ENCODE results near the gene TMEM54.

TMEM54 gene

DNA sequence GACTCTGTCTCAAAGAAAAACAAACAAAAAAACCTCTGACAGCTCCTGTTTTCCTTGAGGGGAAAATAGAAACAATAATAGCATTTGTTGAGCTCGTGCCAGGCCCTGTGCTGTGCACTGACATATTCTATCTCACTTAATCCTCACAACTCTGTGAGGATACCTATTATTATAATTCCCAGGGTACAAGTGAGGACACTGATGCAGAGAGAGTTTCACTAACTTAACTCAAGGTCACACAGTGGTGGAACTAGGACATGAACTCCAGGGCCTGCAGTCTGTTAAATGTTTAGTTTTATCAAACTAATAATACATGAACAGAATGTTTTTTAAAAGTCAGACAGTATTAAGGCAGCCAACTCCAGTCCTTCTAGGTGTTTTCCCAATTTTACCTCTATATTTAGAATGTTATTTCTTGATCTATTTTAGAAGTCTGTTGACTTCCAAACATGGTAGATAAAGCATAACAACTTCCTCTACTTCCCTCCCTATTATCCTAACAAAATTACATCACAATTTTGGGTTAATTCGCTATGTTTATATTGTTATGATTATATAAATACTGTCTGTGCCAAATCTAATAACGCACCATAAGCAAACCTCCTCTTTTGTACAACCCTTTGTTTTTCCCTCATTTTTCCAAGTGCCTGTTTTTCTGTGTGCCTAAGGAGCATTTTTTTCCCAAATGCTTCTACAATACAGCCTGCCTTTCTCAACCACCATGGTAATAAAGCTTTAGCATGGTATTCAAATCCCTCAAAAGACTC, 35.4 kb downstream of the TMEM54 start:
- Histone ChIP-seq H3K27me3 (ENCODE audit: insufficient read depth, low read depth, severe bottlenecking) (no peaks in the 10 kb centered on the region), H3K27ac (no peak overlapping the region), H3K4me3 (ENCODE audit: low read depth, low read length) (no peak overlapping the region), H3K9me3 (ENCODE audit: severe bottlenecking) (no peaks in the 10 kb centered on the region), H3K36me3 (peaks cover 59% of the 10 kb centered on the region)
- DNase-seq: no peak
- TF ChIP-seq, protein P1, sequence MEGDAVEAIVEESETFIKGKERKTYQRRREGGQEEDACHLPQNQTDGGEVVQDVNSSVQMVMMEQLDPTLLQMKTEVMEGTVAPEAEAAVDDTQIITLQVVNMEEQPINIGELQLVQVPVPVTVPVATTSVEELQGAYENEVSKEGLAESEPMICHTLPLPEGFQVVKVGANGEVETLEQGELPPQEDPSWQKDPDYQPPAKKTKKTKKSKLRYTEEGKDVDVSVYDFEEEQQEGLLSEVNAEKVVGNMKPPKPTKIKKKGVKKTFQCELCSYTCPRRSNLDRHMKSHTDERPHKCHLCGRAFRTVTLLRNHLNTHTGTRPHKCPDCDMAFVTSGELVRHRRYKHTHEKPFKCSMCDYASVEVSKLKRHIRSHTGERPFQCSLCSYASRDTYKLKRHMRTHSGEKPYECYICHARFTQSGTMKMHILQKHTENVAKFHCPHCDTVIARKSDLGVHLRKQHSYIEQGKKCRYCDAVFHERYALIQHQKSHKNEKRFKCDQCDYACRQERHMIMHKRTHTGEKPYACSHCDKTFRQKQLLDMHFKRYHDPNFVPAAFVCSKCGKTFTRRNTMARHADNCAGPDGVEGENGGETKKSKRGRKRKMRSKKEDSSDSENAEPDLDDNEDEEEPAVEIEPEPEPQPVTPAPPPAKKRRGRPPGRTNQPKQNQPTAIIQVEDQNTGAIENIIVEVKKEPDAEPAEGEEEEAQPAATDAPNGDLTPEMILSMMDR (IDR thresholded peaks at IDR 0.05; ENCODE audit: low read depth, low read length): no peak

DNA sequence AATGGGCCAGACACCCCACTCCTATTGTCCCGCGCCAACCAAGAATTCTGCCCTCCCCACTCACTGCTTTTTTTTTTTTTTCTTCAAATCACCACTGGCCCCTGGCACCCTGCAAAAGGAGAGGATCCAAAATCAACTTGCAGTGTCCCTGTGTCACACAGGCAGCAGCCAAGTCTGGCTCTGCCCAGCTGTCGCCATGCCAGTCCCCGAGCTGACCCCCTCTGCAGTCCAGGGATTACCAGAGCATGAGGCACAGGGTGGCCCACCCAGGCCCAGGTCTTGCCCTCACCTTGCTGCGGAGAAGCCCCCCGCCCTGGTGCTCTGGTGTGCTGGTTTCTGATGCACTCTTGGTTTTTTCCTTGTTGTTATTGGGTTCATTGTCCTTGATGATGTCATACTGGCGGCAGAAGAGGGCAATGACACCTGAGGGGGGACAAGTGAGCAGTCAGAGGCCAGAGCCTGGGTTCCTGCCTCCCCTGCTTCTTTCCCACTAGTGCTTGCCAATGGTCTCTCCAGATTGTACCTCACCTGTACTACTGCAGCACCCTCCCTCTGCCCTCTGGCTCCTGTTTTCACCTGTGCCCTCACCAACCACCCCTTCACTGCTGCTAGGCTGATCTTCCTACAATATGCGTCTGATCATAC, 36.7 kb downstream of the TMEM54 start:
- Histone ChIP-seq H3K4me3 (ENCODE audit: low read depth, low read length) (no peak overlapping the region), H3K9me3 (ENCODE audit: severe bottlenecking) (no peaks in the 10 kb centered on the region), H3K36me3 (peaks cover 66% of the 10 kb centered on the region), H3K27me3 (ENCODE audit: insufficient read depth, low read depth, severe bottlenecking) (no peaks in the 10 kb centered on the region), H3K27ac (no peak overlapping the region)
- no peak for DNase-seq
- TF ChIP-seq, protein P1 (IDR thresholded peaks at IDR 0.05; ENCODE audit: low read depth, low read length): no peak

DNA sequence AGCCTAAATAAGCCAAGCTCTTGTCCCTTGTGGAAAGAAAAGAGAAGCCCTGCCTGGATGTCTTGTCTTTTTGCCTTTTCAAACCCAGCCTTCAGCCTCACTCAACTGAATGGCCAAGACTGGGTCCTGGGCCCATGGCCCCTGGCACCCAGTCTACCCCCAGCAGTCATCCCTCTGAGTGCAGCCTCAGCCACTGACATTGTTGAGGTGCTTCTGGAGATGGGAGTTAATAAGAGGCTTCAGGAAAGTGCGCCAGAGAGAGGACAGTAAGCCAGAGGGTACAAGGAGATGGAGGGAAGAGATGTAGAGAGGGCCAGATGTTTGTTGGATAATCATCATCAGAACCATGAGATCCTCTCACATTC, 37.3 kb downstream of the TMEM54 start:
- Histone ChIP-seq H3K27ac (no peak overlapping the region), H3K9me3 (ENCODE audit: severe bottlenecking) (no peaks in the 10 kb centered on the region), H3K4me3 (ENCODE audit: low read depth, low read length) (no peak overlapping the region), H3K27me3 (ENCODE audit: insufficient read depth, low read depth, severe bottlenecking) (no peaks in the 10 kb centered on the region), H3K36me3 (peaks cover 68% of the 10 kb centered on the region)
- no peak for DNase-seq
- TF ChIP-seq, protein P1 (IDR thresholded peaks at IDR 0.05; ENCODE audit: low read depth, low read length): no peak

DNA sequence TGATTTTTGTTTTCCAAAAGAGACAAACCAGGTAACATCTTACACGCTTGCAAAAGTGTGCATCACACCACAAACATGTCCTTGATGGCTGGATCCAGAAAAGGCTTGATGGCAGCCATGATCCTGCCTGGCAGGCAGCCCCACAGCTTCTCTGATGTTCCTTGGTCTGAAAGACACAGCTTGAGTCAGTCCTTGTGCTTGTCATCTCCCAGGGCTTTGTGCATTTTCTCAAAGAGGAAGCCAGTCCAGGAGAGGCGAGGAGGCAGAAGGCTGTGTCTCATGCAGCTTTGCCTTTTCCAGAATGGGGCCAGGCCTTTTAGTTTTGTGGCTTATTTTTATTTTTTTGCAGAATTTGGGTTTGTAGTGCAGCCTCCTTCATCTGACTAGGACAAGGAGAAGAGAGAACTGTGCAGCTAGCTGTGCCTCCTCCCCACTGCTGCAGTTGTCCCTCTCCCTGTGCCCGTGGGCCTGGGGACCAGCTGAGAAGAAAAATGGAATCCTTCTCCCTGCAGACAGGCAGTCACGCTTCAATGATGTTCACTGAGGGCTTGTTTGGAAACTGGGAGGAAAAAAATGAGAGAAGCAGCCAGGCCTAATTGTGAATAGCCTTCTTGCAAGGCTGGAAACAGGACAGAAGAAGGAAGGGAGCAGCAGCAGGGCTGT, 37.8 kb downstream of the TMEM54 start:
- H3K27ac ChIP-seq: no peak overlapping the region
- peaks cover 72% of the 10 kb centered on the region for H3K36me3 ChIP-seq
- TF ChIP-seq, protein P1 (IDR thresholded peaks at IDR 0.05; ENCODE audit: low read depth, low read length): no peak

DNA sequence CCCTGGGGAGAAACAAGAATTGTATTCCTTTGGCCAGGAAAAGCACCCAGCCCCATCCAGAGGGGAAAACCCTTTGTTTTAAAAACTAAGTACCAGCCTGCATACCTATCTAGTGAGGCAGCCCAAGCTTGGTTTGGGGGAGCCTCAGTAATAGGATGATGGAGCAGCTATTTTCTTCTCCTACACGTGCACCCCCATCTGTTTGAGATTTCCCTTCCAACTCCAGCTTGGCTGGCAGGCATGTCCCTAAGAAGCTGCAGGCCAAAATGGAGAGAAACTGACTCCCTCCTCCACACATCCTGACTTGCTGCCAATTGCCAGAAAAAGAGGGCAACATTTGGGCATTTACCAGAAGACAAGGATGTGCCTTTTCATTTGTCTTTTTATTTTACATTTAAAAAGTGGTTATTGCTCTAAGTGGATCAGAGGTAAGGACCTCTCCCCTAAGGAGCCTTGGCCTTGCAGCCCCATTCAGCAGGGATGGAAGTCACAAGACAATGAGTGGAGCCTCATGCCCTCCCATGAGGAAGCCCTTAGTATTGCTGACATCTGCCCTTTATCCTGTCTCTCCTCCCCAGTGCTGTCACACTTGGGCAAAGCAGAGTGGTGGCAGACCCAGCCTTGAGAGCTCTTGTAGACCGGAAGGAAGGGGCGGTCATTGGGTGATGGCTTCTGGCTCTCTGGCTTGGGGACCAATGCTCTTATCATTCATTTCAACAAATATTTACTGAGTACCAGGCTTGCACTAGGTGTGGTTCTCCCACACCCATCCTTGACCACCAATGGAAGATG, 39.1 kb downstream of the TMEM54 start:
- TF ChIP-seq, protein P1 (IDR thresholded peaks at IDR 0.05; ENCODE audit: low read depth, low read length): no peak
- H3K9me3 ChIP-seq (ENCODE audit: severe bottlenecking): no peaks in the 10 kb centered on the region
- H3K27me3 ChIP-seq (ENCODE audit: insufficient read depth, low read depth, severe bottlenecking): no peaks in the 10 kb centered on the region
- peaks cover 67% of the 10 kb centered on the region for H3K36me3 ChIP-seq
- no peak overlapping the region for H3K4me3 ChIP-seq (ENCODE audit: low read depth, low read length)
- H3K27ac ChIP-seq: no peak overlapping the region
- DNase-seq: no peak

More for the DNA sequence above, 37.8 kb downstream of the TMEM54 start:
- no peaks in the 10 kb centered on the region for H3K9me3 ChIP-seq (ENCODE audit: severe bottlenecking)
- no peak for DNase-seq
- no peak overlapping the region for H3K4me3 ChIP-seq (ENCODE audit: low read depth, low read length)
- H3K27me3 ChIP-seq (ENCODE audit: insufficient read depth, low read depth, severe bottlenecking): no peaks in the 10 kb centered on the region

Measured in WERI-Rb-1 (cell line).